Natural killer cell (primary cell): Measurements from ENCODE around the gene AKAP6. TPM values are rescaled to one million over a fixed set of nuclear protein-coding genes. Genes with fewer than 3 reads are reported as not detected.

Experiments used
- ATAC-seq, 3 donors: fragments of 150-1000 bp in 2 of 3; fragments of 200-7000 bp in 1 of 3; cut with Tn5 transposase; 1 replicate in 1 of 3; 2 replicates in 2 of 3; pipeline ENCODE4 v1.10.0; 2021; ENCODE audit warnings: mild to moderate bottlenecking in 2 of 3, moderate library complexity in 2 of 3
- DNase-seq, 2 donors: peaks; one replicate each; pipeline versions ENCODE4 v3.0.0 to v3.0.0-alpha.2; 2013 to 2021; ENCODE audit warnings: mixed read lengths in 1 of 2
- H3K27ac ChIP-seq: one replicate; pipeline ENCODE4 v1.5.1; 2013; ENCODE audit warnings: mild to moderate bottlenecking, low read length
- H3K27me3 ChIP-seq: one replicate; pipeline ENCODE4 v1.6.1; 2013; ENCODE audit warnings: low read length; ENCODE audit not compliant: control insufficient read depth, insufficient read depth
- H3K36me3 ChIP-seq: one replicate; pipeline ENCODE4 v1.6.1; 2013; ENCODE audit warnings: low read length; ENCODE audit not compliant: control insufficient read depth, insufficient read depth
- H3K4me1 ChIP-seq: one replicate; pipeline ENCODE4 v1.6.1; 2013; ENCODE audit warnings: low read length; ENCODE audit not compliant: control insufficient read depth, insufficient read depth
- H3K4me3 ChIP-seq: one replicate; pipeline ENCODE4 v1.5.1; 2013; ENCODE audit warnings: low read length
- H3K9me3 ChIP-seq: one replicate; pipeline ENCODE4 v1.6.1; 2013; ENCODE audit warnings: low read length; ENCODE audit not compliant: control insufficient read depth, insufficient read depth
- H3K27ac Mint-ChIP-seq, 2 donors: one replicate each; pipeline ENCODE4 v1.8.0; 2022; ENCODE audit warnings: mild to moderate bottlenecking in 2 of 2, mixed read lengths in 2 of 2, moderate library complexity in 1 of 2
- H3K27me3 Mint-ChIP-seq, 2 donors: one replicate each; pipeline ENCODE4 v1.8.0; 2022; ENCODE audit warnings: low read depth in 2 of 2, mixed read lengths in 2 of 2
- H3K36me3 Mint-ChIP-seq: one replicate; pipeline ENCODE4 v1.8.0; 2022; ENCODE audit warnings: mixed read lengths
- H3K4me1 Mint-ChIP-seq, 2 donors: one replicate each; pipeline ENCODE4 v1.8.0; 2022; ENCODE audit warnings: mixed read lengths in 2 of 2
- H3K4me3 Mint-ChIP-seq: one replicate; pipeline ENCODE4 v1.8.0; 2022; ENCODE audit warnings: mild to moderate bottlenecking, moderate library complexity, mixed read lengths
- H3K9me3 Mint-ChIP-seq, 2 donors: one replicate each; pipeline ENCODE4 v1.8.0; 2022; ENCODE audit warnings: mixed read lengths in 2 of 2
- WGBS: methylation state at CpG from one replicate; pipeline ENCODE4 v1.1.7; 2013; ENCODE audit warnings: missing lambda C conversion rate; ENCODE audit not compliant: insufficient coverage; 5-methylcytosine and 5-hydroxymethylcytosine counted together
- intact Hi-C: fragments of 100-400 bp; cut with micrococcal nuclease; formaldehyde crosslinking; loops from one replicate; pipeline ENCODE4 v1.14.2; 2022
- total RNA-seq, 4 donors: library from RNA; stranded (reverse); fragments of 120-200 nt in 1 of 4; gene quantifications; one replicate each; pipeline versions ENCODE4 v1.2.3 to v1.2.4, GENCODE V29; 2013 to 2022
- TF ChIP-seq, protein P1 (sequence below): fragments of 200-600 bp; IDR thresholded peaks from one replicate; pipeline ENCODE4 v1.8.0; 2022; ENCODE audit warnings: antibody characterized with exemption

The AKAP6 gene
- total RNA-seq, 3 donors from 2014 or later (not counting 1 experiment from before 2014, with no cell fraction given) = 0.21 to 1.3 (median 0.80) TPM

DNA sequence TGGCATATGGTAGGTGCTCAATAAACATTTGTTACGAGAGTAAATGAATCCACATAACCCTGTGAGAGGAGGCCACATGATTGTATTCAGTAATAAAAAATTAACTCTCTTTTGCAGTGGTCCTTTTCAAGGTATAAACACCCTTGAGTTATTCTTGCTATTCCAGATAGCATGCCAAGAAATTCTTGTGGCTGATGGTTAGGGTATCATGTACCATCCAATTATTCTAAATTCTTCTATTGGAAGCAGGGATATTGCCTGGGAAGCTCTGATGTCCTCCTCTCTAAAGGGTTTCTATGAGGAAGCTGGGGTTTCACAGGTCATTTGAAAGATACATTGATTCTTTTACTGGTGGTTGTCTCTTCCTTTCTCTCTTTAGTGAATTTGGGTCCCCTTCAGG is 10.1 kb downstream of the AKAP6 start:
- Mint-ChIP-seq H3K4me3 (no peak overlapping the region), H3K36me3 (no peaks in the 10 kb centered on the region), H3K27ac (no peak overlapping the region), H3K27me3 (no peaks in the 10 kb centered on the region), H3K9me3 (peaks cover 0 to 4% of the 10 kb centered on the region in 2 donors), H3K4me1 (no peaks in the 10 kb centered on the region)
- Histone ChIP-seq H3K27me3 (no peaks in the 10 kb centered on the region), H3K9me3 (no peaks in the 10 kb centered on the region), H3K4me3 (no peak overlapping the region), H3K27ac (no peak overlapping the region), H3K36me3 (no peaks in the 10 kb centered on the region), H3K4me1 (no peaks in the 10 kb centered on the region)
- ATAC-seq (no peak), DNase-seq (no peak)
- 90% methylated on average over 1 of the region's 1 CpG for WGBS
- intact Hi-C loops = no loop called here
- TF ChIP-seq, protein P1, sequence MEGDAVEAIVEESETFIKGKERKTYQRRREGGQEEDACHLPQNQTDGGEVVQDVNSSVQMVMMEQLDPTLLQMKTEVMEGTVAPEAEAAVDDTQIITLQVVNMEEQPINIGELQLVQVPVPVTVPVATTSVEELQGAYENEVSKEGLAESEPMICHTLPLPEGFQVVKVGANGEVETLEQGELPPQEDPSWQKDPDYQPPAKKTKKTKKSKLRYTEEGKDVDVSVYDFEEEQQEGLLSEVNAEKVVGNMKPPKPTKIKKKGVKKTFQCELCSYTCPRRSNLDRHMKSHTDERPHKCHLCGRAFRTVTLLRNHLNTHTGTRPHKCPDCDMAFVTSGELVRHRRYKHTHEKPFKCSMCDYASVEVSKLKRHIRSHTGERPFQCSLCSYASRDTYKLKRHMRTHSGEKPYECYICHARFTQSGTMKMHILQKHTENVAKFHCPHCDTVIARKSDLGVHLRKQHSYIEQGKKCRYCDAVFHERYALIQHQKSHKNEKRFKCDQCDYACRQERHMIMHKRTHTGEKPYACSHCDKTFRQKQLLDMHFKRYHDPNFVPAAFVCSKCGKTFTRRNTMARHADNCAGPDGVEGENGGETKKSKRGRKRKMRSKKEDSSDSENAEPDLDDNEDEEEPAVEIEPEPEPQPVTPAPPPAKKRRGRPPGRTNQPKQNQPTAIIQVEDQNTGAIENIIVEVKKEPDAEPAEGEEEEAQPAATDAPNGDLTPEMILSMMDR = no peak

DNA sequence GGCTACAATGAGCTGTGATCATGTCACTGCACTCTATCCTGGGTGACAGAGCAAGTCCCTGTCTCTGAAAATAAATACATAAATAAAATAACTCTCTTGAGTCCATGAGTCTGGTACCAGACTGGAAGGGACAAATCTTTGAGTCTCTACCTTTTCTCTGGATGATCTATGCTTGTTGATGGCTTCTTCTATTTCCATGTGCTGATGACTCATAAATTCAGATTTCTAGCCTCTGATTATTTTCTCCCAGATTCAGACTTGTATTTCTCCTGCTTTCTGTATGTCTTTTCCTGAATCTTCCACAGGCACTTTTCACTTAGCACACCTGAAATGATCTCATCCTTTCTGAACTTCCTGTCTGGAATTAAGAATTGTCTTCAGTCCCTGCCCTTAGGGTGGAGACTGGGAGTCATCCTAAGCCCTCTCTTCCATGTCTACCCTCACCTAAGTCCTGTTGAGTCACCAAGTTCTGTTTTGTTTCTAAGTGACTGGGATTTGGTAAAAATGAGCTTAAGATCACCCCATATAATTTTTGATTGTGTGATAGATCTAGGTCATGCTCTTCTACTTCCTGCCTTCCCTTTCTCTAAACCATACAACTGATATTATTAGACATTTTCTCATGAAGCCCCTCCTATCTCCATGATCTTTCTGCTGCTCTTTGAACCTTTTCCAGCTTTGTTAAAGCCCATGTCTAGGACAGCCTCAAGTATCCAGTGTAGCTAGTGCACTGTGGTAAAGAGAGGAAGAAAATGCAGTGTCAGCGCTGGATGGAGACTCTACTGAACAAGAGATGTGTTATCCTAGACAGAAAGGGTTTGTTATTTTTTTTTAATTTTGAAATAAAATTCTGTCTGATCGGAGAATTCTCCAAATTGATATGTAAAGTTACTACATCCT is 13.1 kb downstream of the AKAP6 start:
- no peaks in the 10 kb centered on the region for H3K27me3 Mint-ChIP-seq
- TF ChIP-seq, protein P1 = no peak

DNA sequence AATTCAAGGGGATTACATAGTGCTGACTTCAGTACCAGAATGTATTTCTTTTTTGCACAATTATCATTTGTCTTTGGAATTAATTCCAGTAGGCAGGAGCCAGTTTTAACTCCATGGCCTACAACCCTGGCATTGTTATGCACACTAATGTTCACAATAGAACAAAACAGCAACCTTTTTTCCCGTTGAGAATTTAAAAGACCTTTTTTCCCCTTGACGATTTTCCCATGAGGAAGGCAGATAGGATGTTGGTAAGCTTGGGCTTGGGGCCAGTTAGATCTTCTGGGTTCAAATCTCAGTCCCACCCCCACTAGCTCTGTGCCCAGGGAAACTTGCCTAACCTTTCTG is 13.7 kb downstream of the AKAP6 start:
- Mint-ChIP-seq H3K4me3 (no peak overlapping the region), H3K36me3 (no peaks in the 10 kb centered on the region), H3K9me3 (peaks cover 0 to 4% of the 10 kb centered on the region in 2 donors), H3K27ac (no peak overlapping the region), H3K4me1 (no peaks in the 10 kb centered on the region), H3K27me3 (peaks cover 0 to 2% of the 10 kb centered on the region in 2 donors)
- no peaks in the 10 kb centered on the region for H3K27me3 ChIP-seq
- no peak for ATAC-seq
- H3K27ac ChIP-seq = no peak overlapping the region
- no CpG with 5 or more reads among the region's 2 CpGs for WGBS
- no peak for DNase-seq
- no peaks in the 10 kb centered on the region for H3K4me1 ChIP-seq
- TF ChIP-seq, protein P1 = no peak
- intact Hi-C loops = no loop called here
- no peaks in the 10 kb centered on the region for H3K36me3 ChIP-seq
- no peak overlapping the region for H3K4me3 ChIP-seq
- no peaks in the 10 kb centered on the region for H3K9me3 ChIP-seq

More for the DNA sequence above, 13.1 kb downstream of the AKAP6 start:
- Mint-ChIP-seq H3K4me1 (no peaks in the 10 kb centered on the region), H3K9me3 (peaks cover 0 to 4% of the 10 kb centered on the region in 2 donors), H3K27ac (no peak overlapping the region), H3K36me3 (no peaks in the 10 kb centered on the region), H3K4me3 (no peak overlapping the region)
- no peak for DNase-seq
- Histone ChIP-seq H3K36me3 (no peaks in the 10 kb centered on the region), H3K27ac (no peak overlapping the region), H3K4me3 (no peak overlapping the region), H3K9me3 (no peaks in the 10 kb centered on the region), H3K27me3 (no peaks in the 10 kb centered on the region), H3K4me1 (no peaks in the 10 kb centered on the region)
- ATAC-seq = no peak
- 100% methylated on average over 1 of the region's 2 CpGs for WGBS
- intact Hi-C loops = no loop called here
